OCI-LY3 (cell line): Measurements from ENCODE around the gene CHST14.

Experiments used
- EZH2phosphoT487 ChIP-seq: fragments of 200-600 bp; shearing (Covaris generic); IDR thresholded peaks from 2 replicates; pipeline ENCODE4 v1.6.1; 2018; ENCODE audit warnings: antibody characterized with exemption, mixed run types, low read depth
- TF ChIP-seq, protein P1 (sequence below): fragments of 200-600, 300-600 bp; sonication (generic); IDR thresholded peaks from 2 replicates; pipeline ENCODE4 v1.5.1; 2014; ENCODE audit warnings: antibody characterized with exemption, low read length, low read depth

DNA sequence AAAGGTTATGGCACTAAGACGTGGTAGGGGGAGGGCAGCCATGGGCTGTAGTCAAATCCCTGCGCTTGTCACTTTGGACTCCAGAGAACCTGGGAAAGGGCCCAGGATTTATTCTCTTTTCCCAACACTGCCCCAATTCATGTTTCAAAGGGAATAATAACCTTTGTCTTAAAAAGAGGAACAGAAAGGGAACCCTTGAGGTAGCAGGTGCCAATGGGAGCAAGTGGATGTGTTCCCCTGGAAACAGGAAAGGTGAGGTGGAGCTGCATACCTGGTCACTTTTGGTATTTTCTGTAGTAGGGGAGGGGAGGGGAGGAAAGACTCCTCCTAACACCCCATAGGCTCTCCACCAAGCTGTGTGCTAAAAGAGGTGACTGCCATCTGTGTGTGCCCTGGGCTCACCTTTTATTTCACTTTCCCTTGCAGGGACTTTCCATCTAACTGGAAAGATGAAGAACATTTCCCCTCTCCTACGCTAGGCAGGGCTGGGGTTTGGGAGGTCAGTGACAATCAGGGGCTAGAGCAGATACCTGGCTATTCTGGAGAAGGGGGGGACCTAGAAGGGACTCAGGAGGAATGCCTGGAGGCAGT is 6.1 kb upstream of the CHST14 start:
- TF ChIP-seq, protein P1, sequence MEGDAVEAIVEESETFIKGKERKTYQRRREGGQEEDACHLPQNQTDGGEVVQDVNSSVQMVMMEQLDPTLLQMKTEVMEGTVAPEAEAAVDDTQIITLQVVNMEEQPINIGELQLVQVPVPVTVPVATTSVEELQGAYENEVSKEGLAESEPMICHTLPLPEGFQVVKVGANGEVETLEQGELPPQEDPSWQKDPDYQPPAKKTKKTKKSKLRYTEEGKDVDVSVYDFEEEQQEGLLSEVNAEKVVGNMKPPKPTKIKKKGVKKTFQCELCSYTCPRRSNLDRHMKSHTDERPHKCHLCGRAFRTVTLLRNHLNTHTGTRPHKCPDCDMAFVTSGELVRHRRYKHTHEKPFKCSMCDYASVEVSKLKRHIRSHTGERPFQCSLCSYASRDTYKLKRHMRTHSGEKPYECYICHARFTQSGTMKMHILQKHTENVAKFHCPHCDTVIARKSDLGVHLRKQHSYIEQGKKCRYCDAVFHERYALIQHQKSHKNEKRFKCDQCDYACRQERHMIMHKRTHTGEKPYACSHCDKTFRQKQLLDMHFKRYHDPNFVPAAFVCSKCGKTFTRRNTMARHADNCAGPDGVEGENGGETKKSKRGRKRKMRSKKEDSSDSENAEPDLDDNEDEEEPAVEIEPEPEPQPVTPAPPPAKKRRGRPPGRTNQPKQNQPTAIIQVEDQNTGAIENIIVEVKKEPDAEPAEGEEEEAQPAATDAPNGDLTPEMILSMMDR = no peak
- TF ChIP-seq EZH2phosphoT487 = no peak
